Measurements from ENCODE around the gene LGMN.

GRCh38 chr14:92666251-92666650, 82.2 kb downstream of the LGMN start:
- TF ChIP-seq CTCF (IDR thresholded peaks at IDR 0.05) = no peak
- TF ChIP-seq POLR2A (IDR thresholded peaks at IDR 0.05) = no peak
